Lower lobe of right lung (tissue), 2 donors: ENCODE measurements around the gene PAK4. TPM values are rescaled to one million over a fixed set of nuclear protein-coding genes. Genes with fewer than 3 reads are reported as not detected.

Experiments
- ATAC-seq, 2 donors: fragments of 200-7000 bp; cut with Tn5 transposase; one replicate each; pipeline ENCODE4 v1.9.1; 2020 to 2022; ENCODE audit warnings: mild to moderate bottlenecking in 2 of 2, moderate library complexity in 2 of 2
- DNase-seq: peaks from one replicate; pipeline ENCODE4 v3.0.0-alpha.2; 2020
- H3K27ac ChIP-seq: fragments of 200-600 bp; one replicate; pipeline ENCODE4 v1.8.0; 2022
- H3K27me3 ChIP-seq: fragments of 200-600 bp; one replicate; pipeline ENCODE4 v1.8.0; 2022; ENCODE audit warnings: low read depth
- H3K36me3 ChIP-seq: fragments of 200-600 bp; one replicate; pipeline ENCODE4 v1.8.0; 2022; ENCODE audit warnings: mild to moderate bottlenecking
- H3K4me1 ChIP-seq: fragments of 200-600 bp; one replicate; pipeline ENCODE4 v1.8.0; 2022
- H3K4me3 ChIP-seq: fragments of 200-600 bp; one replicate; pipeline ENCODE4 v1.8.0; 2022; ENCODE audit warnings: mild to moderate bottlenecking
- H3K9me3 ChIP-seq: fragments of 200-600 bp; one replicate; pipeline ENCODE4 v1.8.0; 2022
- CTCF ChIP-seq: fragments of 200-600 bp; IDR thresholded peaks from one replicate; pipeline ENCODE4 v1.8.0; 2022; ENCODE audit warnings: antibody characterized with exemption, mild to moderate bottlenecking
- intact Hi-C: fragments of 100-400 bp; cut with DNase I; formaldehyde crosslinking; loops from one replicate; pipeline ENCODE4 v1.11.0; 2022
- total RNA-seq: library from RNA; stranded (reverse); fragmentation: NEBNext Ultra II Directional; extraction: Animal tissue kit (Norgen Biotek cat#: 25700); gene quantifications from one replicate; pipeline ENCODE4 v1.2.1, GENCODE V29; 2021
- donor health status: DM: no; HTN: yes; CAD: no; lungs with severe emphysema.

Gene PAK4
- total RNA-seq, 1 donor from 2014 or later: 73.0 TPM

- intact Hi-C loops: no loop called here
- Histone ChIP-seq H3K4me1 (peaks cover 11% of the 10 kb centered on the region), H3K27me3 (no peaks in the 10 kb centered on the region), H3K36me3 (peaks cover 92% of the 10 kb centered on the region), H3K27ac (no peak overlapping the region), H3K9me3 (no peaks in the 10 kb centered on the region), H3K4me3 (no peak overlapping the region)
- DNase-seq (no peak), ATAC-seq (no peak)
- TF ChIP-seq CTCF: no peak
Measured at GRCh38 chr19:39173502-39173991, 48.0 kb downstream of the PAK4 start.

- Histone ChIP-seq H3K4me3 (no peak overlapping the region), H3K9me3 (no peaks in the 10 kb centered on the region), H3K36me3 (peaks cover 98% of the 10 kb centered on the region), H3K27me3 (no peaks in the 10 kb centered on the region), H3K27ac (no peak overlapping the region), H3K4me1 (peaks cover 11% of the 10 kb centered on the region)
- no peak for TF ChIP-seq CTCF
- DNase-seq: no peak
- no peak for ATAC-seq
- intact Hi-C loops: no loop called here
Measured at GRCh38 chr19:39174142-39174541, 48.6 kb downstream of the PAK4 start.

- no peak for TF ChIP-seq CTCF
- DNase-seq: no peak
- H3K4me1 ChIP-seq: peaks cover 11% of the 10 kb centered on the region
- no peaks in the 10 kb centered on the region for H3K9me3 ChIP-seq
- intact Hi-C loops: no loop called here
- H3K27me3 ChIP-seq: no peaks in the 10 kb centered on the region
- no peak for ATAC-seq
- no peak overlapping the region for H3K4me3 ChIP-seq
- peaks cover 99% of the 10 kb centered on the region for H3K36me3 ChIP-seq
- no peak overlapping the region for H3K27ac ChIP-seq
Measured at GRCh38 chr19:39174558-39175544, 49.3 kb downstream of the PAK4 start.

- ATAC-seq (no peak), DNase-seq (no peak)
- H3K4me1 ChIP-seq: peaks cover 6% of the 10 kb centered on the region
- H3K27ac ChIP-seq: no peak overlapping the region
- no peaks in the 10 kb centered on the region for H3K9me3 ChIP-seq
- no peaks in the 10 kb centered on the region for H3K27me3 ChIP-seq
- intact Hi-C loops: no loop called here
- TF ChIP-seq CTCF: no peak
- no peak overlapping the region for H3K4me3 ChIP-seq
- H3K36me3 ChIP-seq: peaks cover 96% of the 10 kb centered on the region
Measured at GRCh38 chr19:39175564-39175963, 50.0 kb downstream of the PAK4 start.

GRCh38 chr19:39177110-39177699 is 51.6 kb downstream of the PAK4 start:
- intact Hi-C loops: no loop called here
- H3K9me3 ChIP-seq: no peaks in the 10 kb centered on the region
- TF ChIP-seq CTCF: no peak
- H3K4me1 ChIP-seq: no peaks in the 10 kb centered on the region
- no peak overlapping the region for H3K4me3 ChIP-seq
- peaks cover 86% of the 10 kb centered on the region for H3K36me3 ChIP-seq
- no peak overlapping the region for H3K27ac ChIP-seq
- no peak for ATAC-seq
- DNase-seq: no peak
- no peaks in the 10 kb centered on the region for H3K27me3 ChIP-seq
